Right renal cortex interstitium (tissue), 3 donors: Measurements from ENCODE around the gene KIAA1671. TPM values are rescaled to one million over a fixed set of nuclear protein-coding genes. Genes with fewer than 3 reads are reported as not detected.

Source experiments
- DNase-seq, 3 donors: peaks; one replicate each; pipeline ENCODE4 v3.0.0-alpha.2; 2013; ENCODE audit warnings: low read depth in 3 of 3, low spot score in 2 of 3
- polyA plus RNA-seq, 3 donors: library from polyadenylated mRNA; unstranded; fragments of 120-200 nt; gene quantifications; one replicate each; pipeline ENCODE4 v1.2.1, GENCODE V29; 2013; ENCODE audit not compliant: insufficient read length in 3 of 3

KIAA1671 gene
- polyA plus RNA-seq, 3 donors, result 24.1 to 25.4 (median 24.8) TPM

- no peak for DNase-seq
Measured at GRCh38 chr22:25134451-25134850, 181.9 kb downstream of the KIAA1671 start.

- no peak for DNase-seq
Measured at GRCh38 chr22:25136953-25137576, 184.5 kb downstream of the KIAA1671 start.

- no peak for DNase-seq
Measured at GRCh38 chr22:25137577-25138525, 185.3 kb downstream of the KIAA1671 start.

- DNase-seq, result no peak
Measured at GRCh38 chr22:25139062-25139461, 186.5 kb downstream of the KIAA1671 start.

GRCh38 chr22:25142102-25142501 is 189.6 kb downstream of the KIAA1671 start:
- DNase-seq, result no peak

- no peak for DNase-seq
Measured at GRCh38 chr22:25143156-25144076, 190.9 kb downstream of the KIAA1671 start.

GRCh38 chr22:25144522-25144921 is 192.0 kb downstream of the KIAA1671 start:
- no peak for DNase-seq

- DNase-seq, result no peak
Measured at GRCh38 chr22:25146307-25146706, 193.8 kb downstream of the KIAA1671 start.

- DNase-seq, result no peak
Measured at GRCh38 chr22:25146906-25147641, 194.6 kb downstream of the KIAA1671 start.

- no peak for DNase-seq
Measured at GRCh38 chr22:25147642-25147928, 195.1 kb downstream of the KIAA1671 start.

- no peak for DNase-seq
Measured at GRCh38 chr22:25148149-25148691, 195.7 kb downstream of the KIAA1671 start.

- DNase-seq, result no peak
Measured at GRCh38 chr22:25149014-25149413, 196.5 kb downstream of the KIAA1671 start.

GRCh38 chr22:25153961-25154666 is 201.6 kb downstream of the KIAA1671 start:
- no peak for DNase-seq

- DNase-seq, result no peak
Measured at GRCh38 chr22:25154667-25154999, 202.1 kb downstream of the KIAA1671 start.

- no peak for DNase-seq
Measured at GRCh38 chr22:25156736-25157135, 204.2 kb downstream of the KIAA1671 start.

GRCh38 chr22:25159028-25159427 is 206.5 kb downstream of the KIAA1671 start:
- no peak for DNase-seq

- DNase-seq, result no peak
Measured at GRCh38 chr22:25160120-25160996, 207.8 kb downstream of the KIAA1671 start.

GRCh38 chr22:25161017-25161915 is 208.8 kb downstream of the KIAA1671 start:
- DNase-seq, result no peak
